GM13977 (cell line): Measurements from ENCODE around the gene INPP5E.
A peak's percentile ranks its signal among the peaks of the same experiment; 100 is the strongest.

Experiments used
- DNase-seq: peaks from one replicate; pipeline ENCODE4 v3.0.0; 2012; ENCODE audit warnings: low spot score
- in situ Hi-C: fragments of 300-500 bp; cut with MboI; formaldehyde crosslinking; loops from one replicate; pipeline ENCODE4 v1.12.0; 2022; ENCODE audit warnings: low sequenced_read_pairs, low pct_unique_long_range_greater_than_20kb, mixed read lengths, inconsistent platforms; ENCODE audit not compliant: unreplicated experiment
- TF ChIP-seq, protein P1 (sequence below): IDR thresholded peaks from 2 replicates; pipeline ENCODE4 v1.5.1; 2012; ENCODE audit warnings: mild to moderate bottlenecking, control low read depth; ENCODE audit not compliant: insufficient read depth; ENCODE audit errors: extremely low read depth, missing control alignments

The INPP5E gene

GRCh38 chr9:136471802-136472487 lies 32.3 kb upstream of the INPP5E start:
- in situ Hi-C loops: no loop called here
- TF ChIP-seq, protein P1, sequence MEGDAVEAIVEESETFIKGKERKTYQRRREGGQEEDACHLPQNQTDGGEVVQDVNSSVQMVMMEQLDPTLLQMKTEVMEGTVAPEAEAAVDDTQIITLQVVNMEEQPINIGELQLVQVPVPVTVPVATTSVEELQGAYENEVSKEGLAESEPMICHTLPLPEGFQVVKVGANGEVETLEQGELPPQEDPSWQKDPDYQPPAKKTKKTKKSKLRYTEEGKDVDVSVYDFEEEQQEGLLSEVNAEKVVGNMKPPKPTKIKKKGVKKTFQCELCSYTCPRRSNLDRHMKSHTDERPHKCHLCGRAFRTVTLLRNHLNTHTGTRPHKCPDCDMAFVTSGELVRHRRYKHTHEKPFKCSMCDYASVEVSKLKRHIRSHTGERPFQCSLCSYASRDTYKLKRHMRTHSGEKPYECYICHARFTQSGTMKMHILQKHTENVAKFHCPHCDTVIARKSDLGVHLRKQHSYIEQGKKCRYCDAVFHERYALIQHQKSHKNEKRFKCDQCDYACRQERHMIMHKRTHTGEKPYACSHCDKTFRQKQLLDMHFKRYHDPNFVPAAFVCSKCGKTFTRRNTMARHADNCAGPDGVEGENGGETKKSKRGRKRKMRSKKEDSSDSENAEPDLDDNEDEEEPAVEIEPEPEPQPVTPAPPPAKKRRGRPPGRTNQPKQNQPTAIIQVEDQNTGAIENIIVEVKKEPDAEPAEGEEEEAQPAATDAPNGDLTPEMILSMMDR: no peak
- no peak for DNase-seq

- TF ChIP-seq, protein P1: no peak
- in situ Hi-C loops: no loop called here
- no peak for DNase-seq
Measured at GRCh38 chr9:136470792-136471469, 31.3 kb upstream of the INPP5E start.

DNA sequence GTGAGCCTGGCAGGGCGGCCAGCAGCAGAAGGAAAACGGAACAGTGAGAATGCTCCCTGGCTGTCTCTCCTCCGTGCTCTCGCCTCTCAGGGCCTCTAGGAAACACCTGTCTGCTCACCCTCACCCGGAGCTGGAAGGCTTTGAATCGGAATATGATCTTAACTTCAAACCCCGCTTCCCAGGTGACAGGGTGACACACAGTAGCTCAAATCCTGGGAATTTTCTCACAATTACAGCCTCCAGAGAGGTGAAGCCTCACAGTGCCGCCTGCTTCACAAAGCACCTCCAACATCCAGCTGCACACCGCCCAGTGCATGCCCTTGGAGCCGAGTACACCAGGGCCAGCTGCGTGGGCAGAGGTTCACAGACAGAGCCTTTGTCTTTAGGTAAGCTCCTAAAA lies 30.7 kb upstream of the INPP5E start:
- TF ChIP-seq, protein P1: no peak
- in situ Hi-C loops: no loop called here

GRCh38 chr9:136467766-136468165 lies 28.1 kb upstream of the INPP5E start:
- TF ChIP-seq, protein P1: no peak
- no peak for DNase-seq
- in situ Hi-C loops: no loop called here

More for the DNA sequence above, 30.7 kb upstream of the INPP5E start:
- no peak for DNase-seq

DNA sequence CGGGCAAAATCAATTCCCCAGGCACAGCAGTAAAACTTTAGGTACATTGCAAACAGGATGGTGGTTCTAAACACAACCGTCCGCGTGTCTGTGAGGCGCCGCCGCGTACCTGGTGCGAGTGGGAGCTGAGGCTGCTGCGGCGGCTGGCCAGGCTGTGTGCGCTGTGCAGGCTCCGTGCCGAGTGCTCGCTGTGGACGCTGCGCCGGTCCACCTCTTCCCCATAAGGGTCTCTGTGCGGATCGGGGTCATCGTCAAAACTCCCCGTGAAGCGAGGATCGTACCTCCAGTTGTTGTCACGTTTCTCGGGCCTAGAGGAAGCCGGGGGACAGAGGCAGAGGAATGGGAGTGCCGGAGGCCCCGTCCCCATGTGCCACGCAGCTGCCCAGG lies 26.5 kb upstream of the INPP5E start:
- TF ChIP-seq, protein P1: no peak
- DNase-seq: no peak
- in situ Hi-C loops: no loop called here

GRCh38 chr9:136465500-136466154 lies 26.0 kb upstream of the INPP5E start:
- TF ChIP-seq, protein P1: no peak
- peak; percentile 24 for DNase-seq
- in situ Hi-C loops: no loop called here
